GM12873 (cell line): ENCODE data around the gene ELOVL6.

Source experiments
- TF ChIP-seq, protein P1 (sequence below): IDR thresholded peaks from 2 replicates; pipeline ENCODE4 v1.5.1; 2012; ENCODE audit warnings: low read depth, mild to moderate bottlenecking, moderate library complexity, low read length, control low read depth; ENCODE audit not compliant: insufficient read depth; ENCODE audit errors: missing control alignments

Gene ELOVL6

DNA sequence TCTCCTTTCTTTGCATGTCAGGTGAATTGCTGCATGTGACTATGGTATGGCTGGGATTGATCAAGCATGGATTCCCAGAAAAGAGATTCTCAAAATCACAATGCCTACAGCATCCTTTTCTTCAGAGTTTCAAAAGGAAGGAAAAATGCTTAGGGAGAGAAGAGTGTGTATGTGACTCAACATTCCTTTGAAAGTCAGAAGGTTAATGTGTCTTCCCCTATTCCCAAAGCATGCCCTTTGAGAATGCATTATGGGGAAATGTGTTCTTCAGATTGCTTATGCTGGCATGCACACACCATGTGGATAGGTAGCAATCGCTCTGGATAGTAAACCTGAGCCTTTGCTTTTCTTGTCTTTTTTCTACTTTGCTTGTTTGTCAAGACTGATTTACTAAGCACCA lies 78.5 kb downstream of the ELOVL6 start:
- TF ChIP-seq, protein P1, sequence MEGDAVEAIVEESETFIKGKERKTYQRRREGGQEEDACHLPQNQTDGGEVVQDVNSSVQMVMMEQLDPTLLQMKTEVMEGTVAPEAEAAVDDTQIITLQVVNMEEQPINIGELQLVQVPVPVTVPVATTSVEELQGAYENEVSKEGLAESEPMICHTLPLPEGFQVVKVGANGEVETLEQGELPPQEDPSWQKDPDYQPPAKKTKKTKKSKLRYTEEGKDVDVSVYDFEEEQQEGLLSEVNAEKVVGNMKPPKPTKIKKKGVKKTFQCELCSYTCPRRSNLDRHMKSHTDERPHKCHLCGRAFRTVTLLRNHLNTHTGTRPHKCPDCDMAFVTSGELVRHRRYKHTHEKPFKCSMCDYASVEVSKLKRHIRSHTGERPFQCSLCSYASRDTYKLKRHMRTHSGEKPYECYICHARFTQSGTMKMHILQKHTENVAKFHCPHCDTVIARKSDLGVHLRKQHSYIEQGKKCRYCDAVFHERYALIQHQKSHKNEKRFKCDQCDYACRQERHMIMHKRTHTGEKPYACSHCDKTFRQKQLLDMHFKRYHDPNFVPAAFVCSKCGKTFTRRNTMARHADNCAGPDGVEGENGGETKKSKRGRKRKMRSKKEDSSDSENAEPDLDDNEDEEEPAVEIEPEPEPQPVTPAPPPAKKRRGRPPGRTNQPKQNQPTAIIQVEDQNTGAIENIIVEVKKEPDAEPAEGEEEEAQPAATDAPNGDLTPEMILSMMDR = no peak

DNA sequence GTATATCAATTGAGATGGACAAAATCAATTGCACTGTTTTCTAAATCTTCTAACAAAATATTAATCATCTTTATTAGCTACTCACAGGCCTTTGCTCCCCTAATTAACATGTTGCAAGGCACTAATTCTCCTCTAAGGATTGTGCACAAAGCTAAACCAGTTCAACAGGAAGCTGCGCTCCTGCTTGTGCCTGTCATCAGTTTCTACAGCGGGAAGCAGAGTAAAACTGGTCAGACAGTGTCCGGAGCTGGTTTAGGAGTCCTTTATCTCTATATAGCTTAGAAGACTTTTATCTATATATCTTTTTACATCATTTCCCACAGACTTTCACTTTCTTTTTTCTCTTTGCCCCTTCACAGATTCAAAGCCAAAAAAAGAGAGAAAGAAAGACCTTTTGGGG lies 79.1 kb downstream of the ELOVL6 start:
- TF ChIP-seq, protein P1 = no peak

DNA sequence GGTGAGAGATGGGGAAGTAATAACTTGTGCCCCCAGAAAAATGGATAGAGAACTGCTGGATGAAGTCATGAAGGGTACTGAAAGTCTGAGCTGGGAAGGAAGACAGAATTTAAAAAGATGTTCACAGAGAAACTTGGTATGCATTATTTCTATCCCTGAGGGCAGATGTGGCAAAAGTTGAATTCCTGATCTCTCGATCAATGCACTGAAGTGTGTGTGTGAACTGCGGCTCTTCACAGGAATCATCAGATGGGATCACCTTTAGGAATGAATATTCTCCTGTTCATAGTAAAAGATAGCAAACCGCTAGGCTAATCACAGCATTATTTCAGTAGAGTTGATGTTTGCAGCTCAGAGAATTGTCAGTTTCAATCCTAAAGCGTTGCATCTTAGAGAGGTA lies 86.4 kb downstream of the ELOVL6 start:
- TF ChIP-seq, protein P1 = no peak

DNA sequence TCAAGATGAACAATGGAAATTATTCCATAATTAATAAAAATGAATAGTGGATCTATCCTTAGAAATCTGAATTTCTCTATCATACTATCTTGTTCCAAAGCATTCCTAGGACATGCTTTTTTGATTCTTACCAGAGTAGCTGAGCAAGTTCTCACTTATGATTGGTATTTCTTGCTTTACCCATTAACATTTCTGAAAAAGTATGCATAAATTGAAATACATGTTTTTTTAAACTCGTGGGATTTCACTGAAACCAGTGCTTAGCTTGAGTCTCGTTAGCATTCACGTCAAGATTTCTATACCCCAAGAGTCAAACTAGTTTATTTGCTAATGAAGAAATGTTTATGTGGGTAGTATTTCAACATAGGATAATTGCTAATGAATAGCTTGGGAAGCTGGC lies 89.0 kb downstream of the ELOVL6 start:
- TF ChIP-seq, protein P1 = no peak

DNA sequence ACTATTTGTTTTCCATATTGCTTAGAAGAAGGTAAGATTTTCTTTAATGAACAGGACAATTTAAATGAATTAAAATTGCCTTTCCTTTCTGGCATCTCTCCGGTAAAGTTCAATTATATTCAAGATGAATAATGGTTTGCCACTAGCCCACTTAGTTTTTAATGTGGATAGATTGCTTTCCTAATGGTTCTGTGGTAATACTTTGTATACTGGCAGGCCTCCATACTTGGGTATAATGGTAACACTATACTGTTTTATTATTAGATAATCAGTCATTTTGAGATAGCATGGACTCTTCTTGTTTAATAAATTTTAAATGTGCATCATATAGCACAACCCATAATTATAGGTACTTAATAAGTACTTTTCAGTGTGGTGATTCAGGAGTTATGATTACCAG lies 89.5 kb downstream of the ELOVL6 start:
- TF ChIP-seq, protein P1 = no peak

DNA sequence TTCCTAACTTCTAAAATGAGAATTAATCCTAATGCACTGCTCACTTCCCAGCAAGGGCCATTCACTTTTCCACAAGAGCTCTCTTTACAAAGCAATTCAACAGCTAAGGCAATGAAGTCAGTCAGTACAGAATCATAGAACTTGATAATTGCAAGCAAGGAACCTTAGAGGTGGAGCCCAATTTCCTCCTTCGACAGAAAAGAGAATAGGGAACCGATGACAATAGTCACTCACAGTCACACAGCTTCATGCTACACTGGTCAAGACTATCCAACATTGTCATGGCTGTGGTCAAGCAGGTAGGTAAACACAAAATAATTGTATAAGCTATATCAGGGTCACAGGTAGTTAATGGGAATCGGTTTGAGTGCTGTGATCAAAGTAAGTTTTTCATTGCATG lies 90.0 kb downstream of the ELOVL6 start:
- TF ChIP-seq, protein P1 = no peak

DNA sequence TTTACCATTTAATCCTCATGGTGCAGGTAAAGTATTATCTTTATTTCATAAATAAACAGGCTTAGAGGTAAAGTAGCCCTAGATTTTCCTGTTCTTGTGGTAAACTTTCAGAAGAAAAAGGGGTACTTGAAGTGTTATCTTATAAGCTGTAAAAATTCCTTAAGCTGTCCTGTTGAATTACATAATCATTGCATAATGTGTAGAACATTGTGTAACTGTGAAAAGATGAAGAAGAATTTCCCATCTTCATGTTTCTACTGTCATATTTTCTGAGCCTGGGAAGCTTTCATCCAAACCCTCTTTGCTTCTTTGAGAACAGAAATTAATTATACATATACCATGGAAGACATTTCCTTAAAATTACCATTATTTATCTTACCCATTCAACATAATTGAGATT lies 90.5 kb downstream of the ELOVL6 start:
- TF ChIP-seq, protein P1 = no peak
